Stimulated activated CD8-positive, alpha-beta memory T cell treated with anti-CD3 and anti-CD28 coated beads, Interleukin-2, amount 100 ng/mL, for 1 hour (primary cell): ENCODE results near the gene CFAP251.
"Not testable (repeated sequence)": the region's sequence is repeated elsewhere in the genome, so short reads cannot be mapped to it uniquely, and the experiment has no call there.

Experiments used
- DNase-seq, 2 donors: peaks; one replicate each; pipeline ENCODE4 v3.0.0-alpha.2; 2020; ENCODE audit warnings: low read depth in 2 of 2

CFAP251 gene

GRCh38 chr12:121974026-121974985 is 55.9 kb downstream of the CFAP251 start:
- DNase-seq = no peak

GRCh38 chr12:121975021-121975420 is 56.6 kb downstream of the CFAP251 start:
- DNase-seq = no peak

- DNase-seq = no peak
Measured at GRCh38 chr12:121976950-121977349, 58.6 kb downstream of the CFAP251 start.

- no peak for DNase-seq
Measured at GRCh38 chr12:121980191-121980891, 61.9 kb downstream of the CFAP251 start.

GRCh38 chr12:121980892-121981272 is 62.5 kb downstream of the CFAP251 start:
- DNase-seq = no peak

GRCh38 chr12:121981456-121981855 is 63.1 kb downstream of the CFAP251 start:
- DNase-seq = no peak

- no peak for DNase-seq
Measured at GRCh38 chr12:121982950-121983349, 64.6 kb downstream of the CFAP251 start.

- DNase-seq = no peak
Measured at GRCh38 chr12:121983536-121984210, 65.3 kb downstream of the CFAP251 start.

- DNase-seq = no peak
Measured at GRCh38 chr12:121986489-121987245, 68.3 kb downstream of the CFAP251 start.

GRCh38 chr12:121988519-121988918 is 70.1 kb downstream of the CFAP251 start:
- DNase-seq = not testable (repeated sequence)

- no peak for DNase-seq
Measured at GRCh38 chr12:121989276-121990113, 71.1 kb downstream of the CFAP251 start.

- DNase-seq = no peak
Measured at GRCh38 chr12:121990114-121990647, 71.8 kb downstream of the CFAP251 start.

GRCh38 chr12:121990692-121991603 is 72.6 kb downstream of the CFAP251 start:
- DNase-seq = no peak

- DNase-seq = no peak
Measured at GRCh38 chr12:121992059-121992879, 73.9 kb downstream of the CFAP251 start.

- no peak for DNase-seq
Measured at GRCh38 chr12:121996050-121996944, 77.9 kb downstream of the CFAP251 start.

- no peak for DNase-seq
Measured at GRCh38 chr12:121996945-121997612, 78.7 kb downstream of the CFAP251 start.
